Psoas muscle (tissue), 8 donors: ENCODE measurements around the gene INPP5K. TPM values are rescaled to one million over a fixed set of nuclear protein-coding genes. Genes with fewer than 3 reads are reported as not detected.

Experiments
- ATAC-seq, 4 donors: fragments of 200-7000 bp; cut with Tn5 transposase; one replicate each; pipeline ENCODE4 v1.9.1; 2020; ENCODE audit warnings: moderate library complexity in 3 of 4, mild to moderate bottlenecking in 2 of 4
- DNase-seq, 2 donors: peaks; one replicate each; pipeline ENCODE4 v3.0.0-alpha.2; 2020
- H3K27ac ChIP-seq: fragments of 200-600 bp; one replicate; pipeline ENCODE4 v1.8.0; 2022
- H3K27me3 ChIP-seq, 3 donors: fragments of 200-600 bp in 1 of 3; one replicate each; pipeline versions ENCODE4 v1.6.1 to v1.8.0; 2013 to 2022; ENCODE audit warnings: low read length in 2 of 3, mild to moderate bottlenecking in 2 of 3, moderate library complexity in 1 of 3; ENCODE audit not compliant: insufficient read depth in 3 of 3
- H3K36me3 ChIP-seq, 2 donors: fragments of 200-600 bp in 1 of 2; one replicate each; pipeline versions ENCODE4 v1.6.1 to v1.8.0; 2013 to 2022; ENCODE audit warnings: low read depth in 1 of 2, mild to moderate bottlenecking in 1 of 2, moderate library complexity in 1 of 2; ENCODE audit not compliant: insufficient read depth in 1 of 2
- H3K4me1 ChIP-seq: fragments of 200-600 bp; one replicate; pipeline ENCODE4 v1.8.0; 2022
- H3K4me3 ChIP-seq: fragments of 200-600 bp; one replicate; pipeline ENCODE4 v1.8.0; 2022; ENCODE audit warnings: mild to moderate bottlenecking
- H3K9me3 ChIP-seq: fragments of 200-600 bp; one replicate; pipeline ENCODE4 v1.8.0; 2022
- WGBS, 3 donors: extraction: QIAGEN DNeasy Blood & Tissue Kit; methylation state at CpG; one replicate each; pipeline versions ENCODE4 v1.1.6 to v1.1.7; 2013; 5-methylcytosine and 5-hydroxymethylcytosine counted together
- intact Hi-C, 2 donors: fragments of 100-400 bp; cut with DNase I; formaldehyde crosslinking; loops; one replicate each; pipeline versions ENCODE4 v1.11.0 to v1.14.2; 2022
- polyA plus RNA-seq, 3 donors: library from polyadenylated mRNA; stranded (reverse); fragments of 200-250 nt; gene quantifications; one replicate each; pipeline ENCODE4 v1.2.3, GENCODE V29; 2013
- total RNA-seq, 4 donors: library from RNA; stranded (reverse); fragmentation: NEBNext Ultra II Directional in 2 of 4; extraction: Animal tissue kit (Norgen Biotek cat#: 25700) in 2 of 4; gene quantifications; one replicate each; pipeline versions ENCODE4 v1.2.1 to v1.2.4, GENCODE V29; 2021 to 2023
- TF ChIP-seq, protein P1 (sequence below): fragments of 200-600 bp; IDR thresholded peaks from one replicate; pipeline ENCODE4 v1.8.0; 2022; ENCODE audit warnings: antibody characterized with exemption
- donor health status: healthy with polysubstance abuse.
- donor health status: DM: no; HTN: no; CAD: no; lungs with moderate emphysema.
- donor health status: Bipolar disorder and iron deficiency.
- donor health status: healthy.
- donor health status: DM: yes; HTN: yes; CAD: no.
- donor health status: DM: no; HTN: no; CAD: no.
- donor health status: DM: no; HTN: no; CAD: no.
- donor health status: DM: yes; HTN: yes; CAD: no.

Gene INPP5K
- total and polyA plus RNA-seq, 7 donors, result 25.6 to 45.4 (median 38.9) TPM

GRCh38 chr17:1471490-1471889, 44.9 kb downstream of the INPP5K start:
- TF ChIP-seq, protein P1, sequence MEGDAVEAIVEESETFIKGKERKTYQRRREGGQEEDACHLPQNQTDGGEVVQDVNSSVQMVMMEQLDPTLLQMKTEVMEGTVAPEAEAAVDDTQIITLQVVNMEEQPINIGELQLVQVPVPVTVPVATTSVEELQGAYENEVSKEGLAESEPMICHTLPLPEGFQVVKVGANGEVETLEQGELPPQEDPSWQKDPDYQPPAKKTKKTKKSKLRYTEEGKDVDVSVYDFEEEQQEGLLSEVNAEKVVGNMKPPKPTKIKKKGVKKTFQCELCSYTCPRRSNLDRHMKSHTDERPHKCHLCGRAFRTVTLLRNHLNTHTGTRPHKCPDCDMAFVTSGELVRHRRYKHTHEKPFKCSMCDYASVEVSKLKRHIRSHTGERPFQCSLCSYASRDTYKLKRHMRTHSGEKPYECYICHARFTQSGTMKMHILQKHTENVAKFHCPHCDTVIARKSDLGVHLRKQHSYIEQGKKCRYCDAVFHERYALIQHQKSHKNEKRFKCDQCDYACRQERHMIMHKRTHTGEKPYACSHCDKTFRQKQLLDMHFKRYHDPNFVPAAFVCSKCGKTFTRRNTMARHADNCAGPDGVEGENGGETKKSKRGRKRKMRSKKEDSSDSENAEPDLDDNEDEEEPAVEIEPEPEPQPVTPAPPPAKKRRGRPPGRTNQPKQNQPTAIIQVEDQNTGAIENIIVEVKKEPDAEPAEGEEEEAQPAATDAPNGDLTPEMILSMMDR, result no peak
- H3K36me3 ChIP-seq, result peaks cover 0 to 94% of the 10 kb centered on the region in 2 donors
- ATAC-seq, result no peak
- no peak overlapping the region for H3K27ac ChIP-seq
- peaks cover 9% of the 10 kb centered on the region for H3K4me1 ChIP-seq
- DNase-seq, result no peak
- 95 to 96% (median 95%) methylated on average over 15 of the region's 15 CpGs for WGBS, 3 donors
- intact Hi-C loops, result no loop called here
- H3K4me3 ChIP-seq, result no peak overlapping the region
- H3K9me3 ChIP-seq, result no peaks in the 10 kb centered on the region
- no peaks in the 10 kb centered on the region for H3K27me3 ChIP-seq

DNA sequence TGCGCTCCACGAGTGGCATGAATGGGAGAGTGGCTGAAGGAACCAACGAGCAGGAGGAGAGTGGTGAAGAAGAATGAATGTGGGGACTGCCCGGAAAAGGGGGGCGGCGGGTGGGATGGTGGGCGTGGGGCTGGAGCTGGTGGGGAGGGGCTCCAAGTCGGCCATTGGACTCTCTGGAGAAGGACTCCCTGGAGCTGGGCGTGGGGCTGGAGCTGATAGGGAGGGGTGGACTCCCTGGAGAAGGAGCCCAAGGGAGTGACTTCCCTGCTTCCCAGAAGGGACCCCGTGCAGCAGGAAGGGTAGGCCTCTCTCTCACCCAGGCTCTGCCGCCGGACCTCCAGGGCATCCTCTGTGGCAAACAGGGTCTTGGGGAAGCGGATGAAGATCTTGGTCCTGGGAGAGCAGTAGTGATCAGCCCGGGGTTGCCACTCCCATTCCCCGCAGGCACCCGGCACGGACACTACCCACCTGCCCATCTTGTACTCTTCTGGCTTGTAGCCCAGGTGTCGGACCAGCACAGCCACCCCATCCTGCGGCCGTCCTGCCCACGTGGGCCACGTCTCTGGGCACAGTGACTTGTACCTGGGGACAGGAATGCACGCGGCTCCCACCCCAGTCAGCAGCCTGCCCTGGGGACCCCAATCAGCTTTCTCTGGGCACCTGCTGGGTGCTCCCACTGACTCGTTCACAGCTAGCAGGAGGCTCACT, 45.5 kb downstream of the INPP5K start:
- Histone ChIP-seq H3K4me1 (peaks cover 9% of the 10 kb centered on the region), H3K27ac (no peak overlapping the region), H3K27me3 (no peaks in the 10 kb centered on the region), H3K36me3 (peaks cover 0 to 91% of the 10 kb centered on the region in 2 donors), H3K9me3 (no peaks in the 10 kb centered on the region), H3K4me3 (no peak overlapping the region)
- intact Hi-C loops, result no loop called here
- 81 to 87% (median 85%) methylated on average over 25 of the region's 25 CpGs for WGBS, 3 donors
- TF ChIP-seq, protein P1, result no peak
- ATAC-seq, result no peak
- no peak for DNase-seq

GRCh38 chr17:1470071-1470754, 46.2 kb downstream of the INPP5K start:
- 83 to 84% (median 84%) methylated on average over 32 to 33 of the region's 33 CpGs for WGBS, 3 donors
- H3K36me3 ChIP-seq, result peaks cover 0 to 89% of the 10 kb centered on the region in 2 donors
- no peak overlapping the region for H3K4me3 ChIP-seq
- H3K9me3 ChIP-seq, result no peaks in the 10 kb centered on the region
- H3K27me3 ChIP-seq, result no peaks in the 10 kb centered on the region
- H3K4me1 ChIP-seq, result peaks cover 9% of the 10 kb centered on the region
- TF ChIP-seq, protein P1, result no peak
- DNase-seq, result no peak
- intact Hi-C loops, result no loop called here
- H3K27ac ChIP-seq, result no peak overlapping the region
- ATAC-seq, result no peak

DNA sequence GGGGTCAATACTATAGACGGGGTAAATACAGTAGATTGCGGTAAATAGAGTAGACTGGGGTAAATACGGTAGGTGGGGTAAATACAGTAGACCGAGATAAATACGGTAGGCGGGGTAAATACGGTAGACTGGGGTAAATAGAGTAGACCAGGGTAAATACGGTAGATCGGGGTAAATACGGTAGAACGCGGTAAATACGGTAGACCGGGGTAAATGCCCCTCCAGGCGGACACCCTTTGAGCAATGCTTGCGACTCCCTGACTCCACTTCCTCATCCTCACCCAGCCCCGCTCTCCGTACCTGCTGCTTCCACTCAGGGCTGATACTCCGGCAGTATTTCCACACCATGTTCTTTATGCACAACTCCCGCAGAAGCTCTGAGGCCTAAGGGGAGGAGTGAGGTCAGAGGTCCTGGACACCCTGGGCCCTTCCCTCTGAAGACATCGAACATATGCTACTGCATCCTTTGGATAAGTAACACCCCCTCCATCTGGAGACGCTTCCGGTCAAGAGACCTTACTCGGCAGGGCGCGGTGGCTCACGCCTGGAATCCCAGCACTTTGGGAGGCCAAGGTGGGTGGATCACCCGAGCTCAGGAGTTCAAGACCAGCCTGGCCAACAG, 47.1 kb downstream of the INPP5K start:
- Histone ChIP-seq H3K27ac (peak overlapping the region; percentile 56), H3K36me3 (peaks cover 0 to 90% of the 10 kb centered on the region in 2 donors)
- intact Hi-C loops, result no loop called here

More for the DNA sequence above, 47.1 kb downstream of the INPP5K start:
- H3K4me1 ChIP-seq, result peaks cover 9% of the 10 kb centered on the region
- TF ChIP-seq, protein P1, result no peak
- DNase-seq (no peak), ATAC-seq (no peak)
- no peaks in the 10 kb centered on the region for H3K9me3 ChIP-seq
- H3K27me3 ChIP-seq, result no peaks in the 10 kb centered on the region
- WGBS, 3 donors, result 79 to 86% (median 81%) methylated on average over 28 of the region's 28 CpGs
- H3K4me3 ChIP-seq, result no peak overlapping the region
